ENCODE results near the gene HCN2. TPM values are rescaled to one million over a fixed set of nuclear protein-coding genes. Genes with fewer than 3 reads are reported as not detected.

Gene HCN2
- total and polyA plus RNA-seq, 2 of the 13 experiments (the other 11 are each of a cell fraction or from before 2014, with no cell fraction given) = 0.01 TPM; not detected in 1

DNA sequence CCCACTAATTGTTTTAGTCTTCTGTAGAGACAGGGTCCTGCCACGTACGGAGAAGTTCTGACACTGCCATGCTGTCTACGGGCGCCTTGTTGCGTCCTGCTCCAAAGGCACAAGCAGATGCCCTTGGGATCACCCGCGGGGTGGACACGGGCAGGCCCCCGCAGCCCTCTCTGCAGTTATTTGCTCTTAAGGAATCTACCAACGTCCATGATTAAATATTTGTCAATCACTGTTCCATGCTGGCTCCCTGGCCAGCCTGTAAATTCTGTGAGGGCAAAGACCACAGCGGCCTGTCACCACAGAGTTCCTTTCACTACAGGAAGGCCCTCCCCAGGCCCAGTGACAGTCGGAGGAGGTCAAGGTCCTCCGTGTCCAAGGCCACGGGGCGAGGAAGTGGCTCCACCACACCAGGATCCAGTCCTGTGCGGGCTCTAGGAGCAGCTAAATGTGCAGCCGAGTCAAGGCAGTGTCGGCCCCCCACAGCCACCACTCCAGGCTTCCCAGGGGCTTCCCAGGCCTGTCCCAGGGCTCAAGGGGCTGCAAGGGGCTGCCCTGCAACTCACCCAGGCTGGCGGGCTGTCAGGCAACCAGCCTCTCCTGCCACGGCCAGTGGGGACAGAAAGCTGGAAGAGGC, 71.2 kb downstream of the HCN2 start (continued):
- TF ChIP-seq RXRA (CRISPR knock-in tag; IDR thresholded peaks at IDR 0.05) = peak; percentile 95
- 0 out of 2 replicates have a peak, but pooled peaks have one; percentile 45 for TF ChIP-seq ZNF775 (CRISPR knock-in tag; IDR thresholded peaks at IDR 0.05; ENCODE audit: borderline replicate concordance)
- no peak for TF ChIP-seq ZNF256 (CRISPR knock-in tag; conservative IDR thresholded peaks at IDR 0.05)
- TF ChIP-seq ZNF572 (CRISPR knock-in tag; IDR thresholded peaks at IDR 0.05) = no peak
- peak; percentile 62; the same call in 1 of the 2 replicates for TF ChIP-seq KDM6A (CRISPR knock-in tag; IDR thresholded peaks at IDR 0.05; ENCODE audit: low read depth)
- no peak for TF ChIP-seq MTA3 (CRISPR knock-in tag; IDR thresholded peaks at IDR 0.05)
- no peak for TF ChIP-seq ZNF607 (CRISPR knock-in tag; IDR thresholded peaks at IDR 0.05; ENCODE audit: borderline replicate concordance)
- TF ChIP-seq KLF15 (CRISPR knock-in tag; IDR thresholded peaks at IDR 0.05; ENCODE audit: borderline replicate concordance) = no peak; the same call in 1 of the 2 replicates
- TF ChIP-seq ZBTB20 (CRISPR knock-in tag; IDR thresholded peaks at IDR 0.05; ENCODE audit: borderline replicate concordance, low read depth) = peak; percentile 79; the same call in 1 of the 2 replicates
- TF ChIP-seq, protein P1, sequence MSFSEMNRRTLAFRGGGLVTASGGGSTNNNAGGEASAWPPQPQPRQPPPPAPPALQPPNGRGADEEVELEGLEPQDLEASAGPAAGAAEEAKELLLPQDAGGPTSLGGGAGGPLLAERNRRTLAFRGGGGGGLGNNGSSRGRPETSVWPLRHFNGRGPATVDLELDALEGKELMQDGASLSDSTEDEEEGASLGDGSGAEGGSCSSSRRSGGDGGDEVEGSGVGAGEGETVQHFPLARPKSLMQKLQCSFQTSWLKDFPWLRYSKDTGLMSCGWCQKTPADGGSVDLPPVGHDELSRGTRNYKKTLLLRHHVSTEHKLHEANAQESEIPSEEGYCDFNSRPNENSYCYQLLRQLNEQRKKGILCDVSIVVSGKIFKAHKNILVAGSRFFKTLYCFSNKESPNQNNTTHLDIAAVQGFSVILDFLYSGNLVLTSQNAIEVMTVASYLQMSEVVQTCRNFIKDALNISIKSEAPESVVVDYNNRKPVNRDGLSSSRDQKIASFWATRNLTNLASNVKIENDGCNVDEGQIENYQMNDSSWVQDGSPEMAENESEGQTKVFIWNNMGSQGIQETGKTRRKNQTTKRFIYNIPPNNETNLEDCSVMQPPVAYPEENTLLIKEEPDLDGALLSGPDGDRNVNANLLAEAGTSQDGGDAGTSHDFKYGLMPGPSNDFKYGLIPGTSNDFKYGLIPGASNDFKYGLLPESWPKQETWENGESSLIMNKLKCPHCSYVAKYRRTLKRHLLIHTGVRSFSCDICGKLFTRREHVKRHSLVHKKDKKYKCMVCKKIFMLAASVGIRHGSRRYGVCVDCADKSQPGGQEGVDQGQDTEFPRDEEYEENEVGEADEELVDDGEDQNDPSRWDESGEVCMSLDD (CRISPR knock-in tag; IDR thresholded peaks at IDR 0.05; ENCODE audit: borderline replicate concordance) = no peak
- TF ChIP-seq, protein P2, sequence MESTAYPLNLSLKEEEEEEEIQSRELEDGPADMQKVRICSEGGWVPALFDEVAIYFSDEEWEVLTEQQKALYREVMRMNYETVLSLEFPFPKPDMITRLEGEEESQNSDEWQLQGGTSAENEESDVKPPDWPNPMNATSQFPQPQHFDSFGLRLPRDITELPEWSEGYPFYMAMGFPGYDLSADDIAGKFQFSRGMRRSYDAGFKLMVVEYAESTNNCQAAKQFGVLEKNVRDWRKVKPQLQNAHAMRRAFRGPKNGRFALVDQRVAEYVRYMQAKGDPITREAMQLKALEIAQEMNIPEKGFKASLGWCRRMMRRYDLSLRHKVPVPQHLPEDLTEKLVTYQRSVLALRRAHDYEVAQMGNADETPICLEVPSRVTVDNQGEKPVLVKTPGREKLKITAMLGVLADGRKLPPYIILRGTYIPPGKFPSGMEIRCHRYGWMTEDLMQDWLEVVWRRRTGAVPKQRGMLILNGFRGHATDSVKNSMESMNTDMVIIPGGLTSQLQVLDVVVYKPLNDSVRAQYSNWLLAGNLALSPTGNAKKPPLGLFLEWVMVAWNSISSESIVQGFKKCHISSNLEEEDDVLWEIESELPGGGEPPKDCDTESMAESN (CRISPR knock-in tag; conservative IDR thresholded peaks at IDR 0.05) = peak; percentile 73; the same call in 1 of the 2 replicates
- no peak for TF ChIP-seq MZF1 (CRISPR knock-in tag; IDR thresholded peaks at IDR 0.05; ENCODE audit: borderline replicate concordance)
- TF ChIP-seq ZXDC (CRISPR knock-in tag; IDR thresholded peaks at IDR 0.05) = no peak
- no peak for TF ChIP-seq ZNF577 (CRISPR knock-in tag; IDR thresholded peaks at IDR 0.05; ENCODE audit: borderline replicate concordance, low read depth)
- TF ChIP-seq PPARG (CRISPR knock-in tag; conservative IDR thresholded peaks at IDR 0.05) = peak; percentile 73
- peak; percentile 53; the same call in 1 of the 2 replicates for TF ChIP-seq ZNF792 (CRISPR knock-in tag; IDR thresholded peaks at IDR 0.05)
- no peak for TF ChIP-seq NR1H2 (CRISPR knock-in tag; IDR thresholded peaks at IDR 0.05; ENCODE audit: borderline replicate concordance, low read depth)
- no peak; the same call in 1 of the 2 replicates for TF ChIP-seq NKX3-1 (CRISPR knock-in tag; IDR thresholded peaks at IDR 0.05)
- no peak for TF ChIP-seq ZNF713 (CRISPR knock-in tag; IDR thresholded peaks at IDR 0.05)
- no peak for TF ChIP-seq ZNF562 (CRISPR knock-in tag; IDR thresholded peaks at IDR 0.05; ENCODE audit: borderline replicate concordance)
- TF ChIP-seq ZNF549 (CRISPR knock-in tag; IDR thresholded peaks at IDR 0.05) = no peak

All from HepG2 (cell line).